Endothelial cell of hepatic sinusoid (primary cell): ENCODE results near the gene ZC3H7A.
"Not testable (repeated sequence)": the region's sequence is repeated elsewhere in the genome, so short reads cannot be mapped to it uniquely, and the experiment has no call there.

Experiments
- in situ Hi-C: cut with HindIII; loops from 2 replicates; pipeline ENCODE4 v1.10.0; 2017; ENCODE audit warnings: low sequenced_read_pairs

Gene ZC3H7A, protein sequence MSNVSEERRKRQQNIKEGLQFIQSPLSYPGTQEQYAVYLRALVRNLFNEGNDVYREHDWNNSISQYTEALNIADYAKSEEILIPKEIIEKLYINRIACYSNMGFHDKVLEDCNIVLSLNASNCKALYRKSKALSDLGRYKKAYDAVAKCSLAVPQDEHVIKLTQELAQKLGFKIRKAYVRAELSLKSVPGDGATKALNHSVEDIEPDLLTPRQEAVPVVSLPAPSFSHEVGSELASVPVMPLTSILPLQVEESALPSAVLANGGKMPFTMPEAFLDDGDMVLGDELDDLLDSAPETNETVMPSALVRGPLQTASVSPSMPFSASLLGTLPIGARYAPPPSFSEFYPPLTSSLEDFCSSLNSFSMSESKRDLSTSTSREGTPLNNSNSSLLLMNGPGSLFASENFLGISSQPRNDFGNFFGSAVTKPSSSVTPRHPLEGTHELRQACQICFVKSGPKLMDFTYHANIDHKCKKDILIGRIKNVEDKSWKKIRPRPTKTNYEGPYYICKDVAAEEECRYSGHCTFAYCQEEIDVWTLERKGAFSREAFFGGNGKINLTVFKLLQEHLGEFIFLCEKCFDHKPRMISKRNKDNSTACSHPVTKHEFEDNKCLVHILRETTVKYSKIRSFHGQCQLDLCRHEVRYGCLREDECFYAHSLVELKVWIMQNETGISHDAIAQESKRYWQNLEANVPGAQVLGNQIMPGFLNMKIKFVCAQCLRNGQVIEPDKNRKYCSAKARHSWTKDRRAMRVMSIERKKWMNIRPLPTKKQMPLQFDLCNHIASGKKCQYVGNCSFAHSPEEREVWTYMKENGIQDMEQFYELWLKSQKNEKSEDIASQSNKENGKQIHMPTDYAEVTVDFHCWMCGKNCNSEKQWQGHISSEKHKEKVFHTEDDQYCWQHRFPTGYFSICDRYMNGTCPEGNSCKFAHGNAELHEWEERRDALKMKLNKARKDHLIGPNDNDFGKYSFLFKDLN

DNA sequence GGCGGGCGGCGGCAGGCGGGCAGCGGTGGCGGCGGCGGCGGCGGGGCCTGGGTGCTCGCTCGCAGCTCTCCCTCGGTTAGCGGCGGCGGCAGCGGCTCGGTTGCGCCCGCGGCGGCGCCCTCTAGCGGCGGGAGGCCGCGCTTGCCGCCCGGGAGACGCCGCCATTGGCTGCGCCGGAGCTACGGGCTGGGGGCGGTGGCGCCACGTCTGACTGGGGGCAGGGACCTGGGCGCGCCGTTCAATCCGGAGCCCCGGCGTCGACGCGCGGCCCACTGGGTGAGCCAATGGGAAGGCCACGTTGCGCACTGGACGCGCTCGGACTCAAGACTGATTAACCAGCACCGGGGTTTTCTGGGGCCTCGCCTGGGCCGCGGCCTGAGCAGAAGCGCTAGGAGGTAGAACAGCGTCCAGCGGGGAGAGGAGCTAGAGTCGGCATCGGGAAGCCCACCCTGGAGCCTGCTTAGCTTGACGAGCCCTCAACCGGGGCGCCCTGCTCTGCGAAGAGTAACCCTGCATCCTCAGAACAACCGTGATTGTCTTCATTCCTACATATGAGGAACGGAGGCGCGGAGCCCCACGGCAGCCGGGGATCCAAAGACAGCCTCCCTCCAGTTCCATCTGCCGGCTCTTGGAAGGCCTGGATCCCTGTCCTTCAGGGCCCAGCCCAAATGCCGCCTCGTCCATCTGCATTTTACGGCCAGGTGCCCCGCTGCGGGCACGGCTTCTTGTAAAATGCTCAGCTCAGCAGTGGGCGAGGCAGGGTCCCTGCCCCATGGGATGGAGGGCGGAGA is at the start of gene ZC3H7A:
ZC3H7A (minus strand) TSS at position 93 of the 791 bp plus-strand sequence. CDS start 14,904 bp downstream, outside the sequence.
- in situ Hi-C loops = no loop called here

DNA sequence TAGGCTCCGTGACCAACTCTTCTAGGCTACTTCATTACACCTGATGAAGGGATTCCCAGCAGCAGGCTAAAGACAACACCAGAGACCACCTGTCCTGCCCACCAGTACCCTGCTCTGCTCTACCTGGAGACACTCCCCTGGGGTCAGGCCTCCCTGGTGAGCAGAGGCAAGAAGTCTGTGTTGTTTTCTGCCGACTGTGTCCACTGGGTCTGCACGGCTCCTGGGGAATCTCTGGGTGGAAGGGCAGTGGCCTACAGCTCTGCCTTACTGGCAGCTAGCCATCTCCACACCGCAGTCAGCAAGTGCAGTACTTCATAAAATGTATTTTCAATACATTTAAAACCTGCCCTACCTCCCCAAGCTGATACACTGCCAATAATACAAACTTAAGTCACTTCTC is 47.4 kb upstream of the ZC3H7A start:
- in situ Hi-C loops = no loop called here

DNA sequence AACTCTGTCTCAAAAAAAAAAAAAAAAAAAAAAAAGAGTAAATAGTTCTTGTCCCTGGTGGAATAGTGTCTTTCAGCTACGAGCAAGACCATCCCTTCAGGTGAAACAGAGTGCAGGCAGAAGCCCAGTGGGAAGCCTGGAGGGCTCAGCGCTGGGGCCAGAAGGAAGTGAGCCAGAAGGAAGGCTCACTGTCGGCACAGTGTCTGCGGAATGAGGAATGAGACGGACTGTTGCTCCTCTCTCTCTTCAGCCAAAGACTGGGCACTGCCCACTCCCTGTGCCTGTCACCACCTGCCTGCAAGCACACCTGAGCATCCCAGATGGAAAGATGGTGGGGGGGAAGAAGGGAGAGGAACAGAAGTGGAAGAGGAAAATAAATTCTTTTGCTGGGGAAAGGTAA is 46.8 kb upstream of the ZC3H7A start:
- in situ Hi-C loops = no loop called here

DNA sequence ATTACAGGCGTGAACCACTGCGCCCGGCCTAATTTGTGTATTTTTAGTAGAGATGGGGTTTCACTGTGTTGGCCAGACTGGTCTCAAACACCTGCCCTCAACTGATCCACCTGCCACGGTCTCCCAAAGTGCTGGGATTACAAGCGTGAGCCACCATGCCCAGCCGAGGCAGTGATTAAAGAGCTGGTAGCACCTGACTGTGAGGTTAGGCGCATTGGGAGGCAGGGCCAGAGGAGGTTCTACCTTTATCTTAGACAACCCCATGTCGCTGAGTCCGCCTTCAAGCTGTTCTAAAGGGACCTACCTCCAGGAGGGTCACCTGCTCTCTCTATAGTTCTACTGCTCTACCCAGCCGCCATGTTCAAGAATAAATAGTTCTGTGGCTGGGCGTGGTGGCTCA is 46.1 kb upstream of the ZC3H7A start:
- in situ Hi-C loops = no loop called here

DNA sequence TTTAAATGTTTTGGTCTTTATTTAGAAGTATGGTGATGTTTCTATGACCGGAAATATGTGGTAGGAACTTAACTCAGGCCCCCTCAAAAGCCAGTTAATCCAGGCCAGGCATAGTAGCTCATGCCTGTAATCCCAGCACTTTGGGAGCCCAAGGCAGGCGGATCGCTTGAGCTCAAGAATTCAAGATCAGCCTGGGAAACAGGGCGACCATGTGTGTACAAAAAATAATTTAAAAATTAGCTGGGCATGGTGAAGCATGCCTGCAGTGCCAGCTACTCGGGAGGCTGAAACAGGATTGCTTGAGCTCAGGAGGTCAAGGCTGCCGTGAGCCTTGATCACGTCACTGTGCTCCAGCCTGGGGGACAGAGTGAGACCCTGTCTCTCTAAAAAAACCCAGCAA is 44.0 kb upstream of the ZC3H7A start:
- in situ Hi-C loops = no loop called here

DNA sequence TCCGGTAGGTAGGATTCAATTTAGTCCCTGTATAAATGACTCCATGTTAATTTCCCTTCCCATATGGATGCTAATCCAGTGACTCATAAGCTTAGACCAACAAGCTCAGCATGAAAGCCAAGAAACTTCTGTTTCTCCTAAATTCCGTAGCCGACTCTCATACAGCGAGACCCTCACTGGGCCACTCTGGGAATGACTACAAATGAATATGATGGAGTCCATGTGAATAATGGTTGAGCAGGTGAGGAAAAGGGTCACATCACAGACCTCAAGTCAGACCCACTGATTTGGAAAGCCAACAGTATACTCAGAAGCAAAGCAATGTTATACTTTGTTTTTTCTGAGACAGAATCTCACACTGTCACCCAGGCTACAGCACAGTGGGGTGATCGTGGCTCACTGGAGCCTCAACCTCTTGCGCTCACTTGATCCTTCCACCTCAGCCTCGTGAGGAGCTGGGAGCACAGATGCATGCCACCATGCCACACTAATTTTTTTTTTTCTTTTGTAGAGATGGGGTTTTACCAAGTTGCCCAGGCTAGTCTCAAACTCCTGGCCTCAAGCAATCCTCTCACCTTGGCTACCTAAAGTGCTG is 39.7 kb upstream of the ZC3H7A start:
- in situ Hi-C loops = loop anchor here (5.0 kb wide), 2 partner anchors 81 to 99 kb away; partner anchors contain the start of gene GSPT1

DNA sequence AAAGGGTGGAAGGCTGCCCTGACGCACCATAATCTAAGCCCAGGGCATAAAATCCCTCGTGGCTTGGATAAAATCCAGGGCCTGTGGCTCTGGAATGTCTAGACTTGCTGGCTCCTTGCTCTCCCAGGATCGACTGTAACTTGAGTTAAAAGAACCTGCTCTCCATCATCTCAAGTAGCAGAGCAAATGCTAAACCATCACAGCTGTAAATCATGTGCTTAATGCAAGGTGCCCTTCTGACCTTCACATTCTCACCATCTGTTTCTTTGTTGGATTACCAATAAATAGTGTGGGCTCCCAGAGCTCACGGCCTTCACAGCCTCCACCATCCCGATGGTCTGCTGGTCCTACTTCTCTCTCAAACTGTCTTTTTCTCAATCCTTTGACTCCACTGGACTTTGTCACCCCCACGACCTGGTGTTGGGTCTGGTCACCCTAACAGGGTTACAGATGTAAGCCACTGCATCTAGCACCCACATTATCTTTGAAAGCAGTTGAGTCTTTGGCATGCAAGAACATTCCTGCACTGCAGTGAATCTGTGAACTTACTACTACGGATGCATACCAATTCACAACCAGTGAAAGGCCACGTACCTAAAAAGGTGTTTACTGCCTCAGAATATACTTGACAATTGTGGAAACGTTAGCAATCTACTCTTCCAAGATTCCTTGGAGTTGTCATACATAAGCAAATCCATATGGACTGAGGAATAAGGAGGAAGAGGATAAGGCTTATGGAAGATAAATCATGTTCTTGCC is 39.0 kb upstream of the ZC3H7A start:
- in situ Hi-C loops = loop anchor here (5.0 kb wide), 2 partner anchors 81 to 99 kb away; partner anchors contain the start of gene GSPT1

DNA sequence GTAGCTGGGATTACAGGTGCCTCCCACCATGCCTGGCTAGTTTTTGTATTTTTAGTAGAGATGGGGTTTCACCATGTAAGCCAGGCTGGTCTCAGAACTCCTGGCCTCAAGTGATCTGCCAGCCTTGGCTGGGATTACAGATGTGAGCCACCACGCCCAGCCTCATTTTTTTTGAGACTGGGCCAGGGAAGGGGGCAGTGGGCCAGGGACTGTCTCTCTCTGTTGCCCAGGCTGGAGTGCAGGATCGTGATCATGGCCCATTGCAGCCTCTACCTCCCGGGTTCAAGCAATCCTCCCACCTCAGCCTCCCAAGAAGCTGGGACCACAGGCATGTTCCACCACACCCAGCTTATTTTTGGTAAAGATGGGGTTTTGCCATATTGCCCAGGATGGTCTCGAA is 38.3 kb upstream of the ZC3H7A start:
- in situ Hi-C loops = loop anchor here (5.0 kb wide), 2 partner anchors 82 to 98 kb away; partner anchors contain the start of gene GSPT1

DNA sequence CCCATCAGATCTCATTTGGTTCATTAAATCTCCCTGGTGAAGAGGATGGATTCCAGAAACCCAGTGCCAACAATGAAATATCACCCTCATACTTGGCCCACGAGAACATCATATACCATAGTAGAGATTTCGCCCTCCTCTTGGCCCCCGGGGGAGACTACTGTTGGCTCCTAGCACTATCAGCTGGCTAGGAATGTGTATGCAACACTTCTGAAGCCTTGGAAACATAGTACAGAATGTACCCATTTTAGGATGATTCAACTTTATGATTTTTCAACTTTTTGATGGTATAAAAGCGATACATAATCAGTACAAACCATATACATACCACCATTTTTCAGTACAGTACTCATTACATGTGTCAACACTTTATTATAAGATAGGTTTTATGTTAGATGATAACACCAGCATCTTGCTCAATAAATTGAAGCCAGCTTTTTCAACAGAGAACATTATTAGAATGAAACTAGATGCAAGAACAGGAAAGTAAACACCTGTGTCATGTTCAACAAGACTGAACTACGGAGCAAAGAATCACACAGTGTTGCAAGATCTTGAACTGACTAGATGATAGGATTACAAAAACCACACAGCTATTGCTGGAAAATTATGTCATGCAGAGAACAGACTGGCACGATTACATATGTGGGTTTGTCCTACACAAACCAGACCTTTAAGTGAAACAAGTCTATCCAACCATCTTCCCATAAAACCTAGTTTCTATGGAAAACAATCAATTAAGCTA is 37.1 kb upstream of the ZC3H7A start:
- in situ Hi-C loops = no loop called here

DNA sequence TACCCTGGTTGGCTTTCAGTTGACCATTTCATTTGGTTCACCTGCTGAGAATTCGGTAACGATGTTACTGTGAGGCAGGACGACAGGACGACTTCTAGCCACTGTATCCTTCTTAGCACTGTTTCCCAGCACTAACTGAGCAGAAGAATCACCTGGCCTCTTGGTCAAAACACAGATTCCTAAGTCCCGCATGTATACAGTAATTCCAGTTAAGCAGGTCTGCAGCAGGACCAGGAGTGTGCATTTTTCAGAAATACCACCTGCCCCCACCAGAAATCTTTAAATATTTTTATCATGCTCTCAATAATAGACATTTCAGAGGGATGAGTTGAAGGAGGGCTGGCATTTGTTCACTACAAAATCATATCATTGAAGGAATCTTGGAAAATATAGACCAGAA is 31.6 kb upstream of the ZC3H7A start:
- in situ Hi-C loops = no loop called here

DNA sequence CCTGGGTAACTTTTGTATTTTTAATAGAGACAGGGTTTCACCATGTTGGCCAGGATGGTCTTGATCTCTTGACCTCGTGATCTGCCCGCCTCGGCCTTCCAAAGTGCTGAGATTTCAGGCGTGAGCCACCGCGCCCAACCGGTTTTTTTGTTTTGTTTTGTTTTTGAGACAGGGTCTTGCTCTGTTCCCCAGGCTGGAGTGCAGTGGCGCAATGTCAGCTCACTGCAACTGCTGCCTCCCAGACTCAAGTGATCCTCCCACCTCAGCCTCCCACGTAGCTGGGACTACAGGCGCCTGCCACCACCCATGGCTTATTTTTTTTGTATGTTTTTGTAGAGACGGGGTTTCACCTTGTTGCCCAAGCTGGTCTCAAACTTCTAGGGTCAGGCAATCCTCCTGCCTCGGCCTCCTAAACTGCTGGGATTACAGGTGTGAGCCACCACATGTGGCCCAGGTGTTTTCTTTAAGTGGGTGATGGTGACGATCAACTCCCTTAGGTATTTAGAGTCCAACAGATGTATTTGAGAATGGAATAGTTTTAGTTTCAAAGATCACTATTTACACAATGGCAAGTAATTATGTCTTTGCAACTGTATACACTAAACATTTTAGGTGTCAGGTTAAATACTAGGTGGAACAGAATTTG is 28.6 kb upstream of the ZC3H7A start:
- in situ Hi-C loops = not testable (repeated sequence)

DNA sequence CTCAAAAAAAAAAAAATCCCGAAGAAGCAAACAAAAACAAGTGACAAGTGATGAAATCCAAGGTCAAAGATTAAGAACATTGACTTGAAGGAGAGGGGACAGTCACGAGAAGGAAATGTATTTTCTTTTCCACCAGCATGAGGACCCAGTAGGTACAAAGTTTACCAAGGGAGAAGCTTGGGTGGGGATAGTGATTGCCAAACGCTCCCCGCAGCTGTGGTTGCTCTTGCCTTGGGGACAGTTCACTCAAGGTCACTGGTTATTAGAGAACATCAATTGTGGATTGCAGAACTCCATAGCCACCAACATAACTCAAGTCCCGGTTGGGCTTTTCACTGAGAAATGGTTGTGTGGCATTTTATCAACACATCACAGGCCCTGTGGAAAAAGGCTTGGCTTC is 27.3 kb upstream of the ZC3H7A start:
- in situ Hi-C loops = no loop called here

DNA sequence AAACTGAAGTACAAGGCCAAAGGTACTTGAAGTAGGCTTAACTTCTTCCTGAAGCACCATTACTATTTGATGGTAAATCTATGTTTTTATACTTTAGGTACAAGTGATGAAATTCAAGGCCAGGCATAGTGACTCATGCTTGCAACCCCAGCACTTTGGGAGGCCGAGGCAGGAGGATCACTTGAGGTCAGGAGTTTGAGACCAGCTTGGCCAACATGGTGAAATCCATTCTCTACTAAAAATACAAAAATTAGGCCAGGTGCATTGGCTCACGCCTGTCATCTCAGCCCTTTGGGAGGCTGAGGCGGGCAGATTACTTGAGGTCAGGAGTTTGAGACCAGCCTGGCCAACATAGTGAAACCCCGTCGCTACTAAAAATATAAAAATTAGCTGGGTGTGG is 26.6 kb upstream of the ZC3H7A start:
- in situ Hi-C loops = not testable (repeated sequence)

DNA sequence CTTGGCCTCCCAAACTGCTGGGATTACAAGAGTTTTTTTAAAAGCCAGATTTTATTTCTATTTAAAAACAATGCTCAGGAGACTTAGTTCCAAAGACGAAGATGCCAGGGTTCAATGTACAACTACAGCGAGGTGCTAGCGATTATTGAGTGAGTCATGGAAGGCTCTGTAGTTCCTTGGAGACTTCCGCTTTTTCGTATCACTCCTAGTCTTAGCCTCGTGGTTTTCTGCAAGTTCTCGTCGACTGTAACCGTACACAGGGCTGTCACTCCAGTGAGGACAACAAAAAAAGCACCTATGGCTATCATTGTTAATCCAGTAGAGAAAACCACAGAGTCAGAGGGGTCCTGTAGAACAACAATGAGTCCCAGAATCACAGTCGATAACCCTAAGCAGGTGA is 22.7 kb upstream of the ZC3H7A start:
- in situ Hi-C loops = no loop called here

DNA sequence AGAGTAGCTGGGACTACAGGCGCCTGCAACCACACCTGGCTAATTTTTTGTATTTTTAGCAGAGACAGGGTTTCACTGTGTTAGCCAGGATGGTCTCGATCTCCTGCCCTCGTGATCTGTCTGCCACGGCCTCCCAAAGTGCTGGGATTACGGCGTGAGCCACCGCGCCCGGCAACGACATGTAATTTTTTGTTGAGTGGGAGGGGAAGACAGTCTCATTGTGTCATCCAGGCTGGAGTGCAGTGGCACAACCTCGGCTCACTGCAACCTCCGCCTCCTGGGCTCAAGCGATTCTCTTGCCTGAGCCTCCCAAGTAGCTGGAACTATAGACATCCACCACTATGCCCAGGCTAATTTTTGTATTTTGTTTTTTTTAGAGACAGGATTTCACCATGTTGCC is 21.9 kb upstream of the ZC3H7A start:
- in situ Hi-C loops = not testable (repeated sequence)

DNA sequence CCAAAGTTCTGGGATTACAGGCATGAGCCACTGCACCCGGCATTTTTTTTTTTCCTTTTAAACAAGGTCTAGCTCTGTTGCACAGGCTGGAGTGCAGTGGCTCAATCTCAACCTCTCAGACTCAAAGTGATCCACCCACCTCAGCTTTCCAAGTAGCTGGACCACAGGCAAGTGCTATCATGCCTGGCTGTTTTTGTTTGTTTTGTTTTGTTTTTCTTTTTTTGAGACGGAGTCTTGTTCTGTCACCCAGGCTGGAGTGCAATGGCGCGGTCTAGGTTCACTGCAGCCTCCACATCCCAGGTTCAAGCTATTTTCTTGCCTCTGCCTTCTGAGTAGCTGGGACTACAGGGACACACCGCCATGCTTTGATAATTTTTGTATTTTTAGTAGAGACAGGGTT is 19.1 kb upstream of the ZC3H7A start:
- in situ Hi-C loops = no loop called here

DNA sequence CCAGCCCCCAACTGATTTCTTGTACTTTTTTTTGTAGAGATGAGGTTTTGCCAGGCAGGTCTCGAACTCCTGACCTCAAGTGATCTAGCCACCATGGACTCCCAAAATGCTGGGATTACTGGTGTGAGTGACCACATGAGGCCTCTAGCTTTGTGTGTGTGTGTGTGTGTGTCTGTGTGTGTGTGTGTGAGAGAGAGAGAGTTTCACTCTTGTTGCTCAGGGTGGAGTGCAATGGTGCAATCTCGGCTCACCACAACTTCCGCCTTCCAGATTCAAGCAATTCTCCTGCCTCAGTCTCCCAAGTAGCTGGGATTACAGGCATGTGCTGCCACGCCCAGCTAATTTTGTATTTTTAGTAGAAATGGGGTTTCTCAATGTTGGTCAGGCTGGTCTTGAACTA is 17.7 kb upstream of the ZC3H7A start:
- in situ Hi-C loops = not testable (repeated sequence)

DNA sequence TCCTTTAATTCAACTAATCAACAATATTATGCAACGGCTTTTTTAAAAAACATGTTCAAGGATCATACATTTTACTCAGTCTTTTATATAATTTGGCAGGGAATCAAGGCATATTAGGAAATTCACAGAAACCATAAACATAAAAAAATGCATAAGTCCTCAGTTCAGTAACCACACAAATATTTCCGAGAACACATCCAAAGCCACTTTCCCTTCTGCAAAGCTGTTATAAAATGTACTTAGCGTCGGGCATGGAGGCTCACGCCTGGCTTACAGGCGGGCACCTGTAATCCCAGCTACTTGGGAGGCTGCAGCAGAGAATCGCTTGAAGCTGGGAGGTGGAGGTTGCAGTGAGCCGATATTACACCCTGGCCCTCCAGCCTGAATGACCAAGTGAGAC is 9.7 kb upstream of the ZC3H7A start:
- in situ Hi-C loops = no loop called here
